ENCODE data around the gene CAMK2D. TPM values are rescaled to one million over a fixed set of nuclear protein-coding genes. Genes with fewer than 3 reads are reported as not detected.

CAMK2D gene
- total RNA-seq, 1 experiment from 2014 or later: 29.5 TPM

DNA sequence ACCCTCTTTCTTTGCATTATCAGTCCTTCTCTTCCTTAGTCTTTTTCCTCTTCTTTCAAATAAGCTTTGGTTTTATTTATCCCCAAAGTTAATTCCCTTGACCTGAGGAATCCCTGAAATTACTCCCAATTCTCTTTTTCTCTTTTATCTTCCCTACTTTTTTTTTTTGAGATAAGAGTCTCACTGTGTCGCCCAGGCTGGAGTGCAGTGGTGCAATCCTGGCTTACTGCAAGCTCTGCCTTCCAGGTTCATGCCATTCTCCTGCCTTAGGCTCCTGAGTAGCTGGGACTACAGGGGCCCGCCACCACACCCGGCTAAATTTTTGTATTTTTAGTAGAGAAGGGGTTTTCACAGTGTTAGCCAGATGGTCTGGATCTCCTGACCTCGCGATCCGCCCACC, 17.8 kb downstream of the CAMK2D start:
- no TSS peak for BruUV-seq (replicated peaks)

DNA sequence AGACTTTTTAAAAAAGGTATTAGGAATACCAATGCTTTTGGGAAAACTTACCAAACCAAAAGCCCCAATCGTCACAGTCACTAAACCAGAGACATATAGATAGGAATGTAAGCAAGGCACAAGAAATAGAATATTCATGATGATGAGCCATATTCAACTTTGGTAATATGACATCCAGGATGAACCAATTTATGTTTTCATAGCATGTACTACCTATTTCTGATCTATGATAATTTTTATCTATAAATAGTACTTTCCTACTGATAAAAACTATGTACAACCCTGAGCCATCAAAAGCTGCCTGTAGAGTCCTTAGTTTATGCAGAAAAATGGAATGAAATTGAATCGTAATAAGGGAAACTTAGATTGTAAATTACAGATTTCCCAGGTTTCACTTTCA, 18.9 kb downstream of the CAMK2D start:
- ChIA-PET POLR2A (no interaction called here), CTCF (no interaction called here)
- no TSS peak for BruUV-seq (replicated peaks)
- intact Hi-C loops (cut with micrococcal nuclease; ENCODE audit: unreplicated experiment): no loop called here
- in situ Hi-C loops (cut with HindIII; ENCODE audit: low pct_unique_long_range_greater_than_20kb, low sequenced_read_pairs): no loop called here
- H3K9me3 ChIP-seq (ENCODE audit: control insufficient read depth, insufficient read depth, low read depth, low read length): no peaks in the 10 kb centered on the region
- H3K4me1 ChIP-seq (ENCODE audit: control insufficient read depth, insufficient read depth, low read length): no peaks in the 10 kb centered on the region
- H3K4me3 ChIP-seq (ENCODE audit: low read depth in 2 of 2, low read length in 2 of 2): no peak overlapping the region
- TF ChIP-seq TCF7L2 (IDR thresholded peaks at IDR 0.05; ENCODE audit: low read depth, low read length): no peak
- TF ChIP-seq SIN3A (IDR thresholded peaks at IDR 0.05; ENCODE audit: borderline replicate concordance, insufficient read depth, low read depth, low read length): no peak
- TF ChIP-seq, protein P1, sequence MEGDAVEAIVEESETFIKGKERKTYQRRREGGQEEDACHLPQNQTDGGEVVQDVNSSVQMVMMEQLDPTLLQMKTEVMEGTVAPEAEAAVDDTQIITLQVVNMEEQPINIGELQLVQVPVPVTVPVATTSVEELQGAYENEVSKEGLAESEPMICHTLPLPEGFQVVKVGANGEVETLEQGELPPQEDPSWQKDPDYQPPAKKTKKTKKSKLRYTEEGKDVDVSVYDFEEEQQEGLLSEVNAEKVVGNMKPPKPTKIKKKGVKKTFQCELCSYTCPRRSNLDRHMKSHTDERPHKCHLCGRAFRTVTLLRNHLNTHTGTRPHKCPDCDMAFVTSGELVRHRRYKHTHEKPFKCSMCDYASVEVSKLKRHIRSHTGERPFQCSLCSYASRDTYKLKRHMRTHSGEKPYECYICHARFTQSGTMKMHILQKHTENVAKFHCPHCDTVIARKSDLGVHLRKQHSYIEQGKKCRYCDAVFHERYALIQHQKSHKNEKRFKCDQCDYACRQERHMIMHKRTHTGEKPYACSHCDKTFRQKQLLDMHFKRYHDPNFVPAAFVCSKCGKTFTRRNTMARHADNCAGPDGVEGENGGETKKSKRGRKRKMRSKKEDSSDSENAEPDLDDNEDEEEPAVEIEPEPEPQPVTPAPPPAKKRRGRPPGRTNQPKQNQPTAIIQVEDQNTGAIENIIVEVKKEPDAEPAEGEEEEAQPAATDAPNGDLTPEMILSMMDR (IDR thresholded peaks at IDR 0.05): no peak
- no peak for TF ChIP-seq POLR2AphosphoS5 (IDR thresholded peaks at IDR 0.05; ENCODE audit: low read depth, low read length)
- TF ChIP-seq, protein P2, sequence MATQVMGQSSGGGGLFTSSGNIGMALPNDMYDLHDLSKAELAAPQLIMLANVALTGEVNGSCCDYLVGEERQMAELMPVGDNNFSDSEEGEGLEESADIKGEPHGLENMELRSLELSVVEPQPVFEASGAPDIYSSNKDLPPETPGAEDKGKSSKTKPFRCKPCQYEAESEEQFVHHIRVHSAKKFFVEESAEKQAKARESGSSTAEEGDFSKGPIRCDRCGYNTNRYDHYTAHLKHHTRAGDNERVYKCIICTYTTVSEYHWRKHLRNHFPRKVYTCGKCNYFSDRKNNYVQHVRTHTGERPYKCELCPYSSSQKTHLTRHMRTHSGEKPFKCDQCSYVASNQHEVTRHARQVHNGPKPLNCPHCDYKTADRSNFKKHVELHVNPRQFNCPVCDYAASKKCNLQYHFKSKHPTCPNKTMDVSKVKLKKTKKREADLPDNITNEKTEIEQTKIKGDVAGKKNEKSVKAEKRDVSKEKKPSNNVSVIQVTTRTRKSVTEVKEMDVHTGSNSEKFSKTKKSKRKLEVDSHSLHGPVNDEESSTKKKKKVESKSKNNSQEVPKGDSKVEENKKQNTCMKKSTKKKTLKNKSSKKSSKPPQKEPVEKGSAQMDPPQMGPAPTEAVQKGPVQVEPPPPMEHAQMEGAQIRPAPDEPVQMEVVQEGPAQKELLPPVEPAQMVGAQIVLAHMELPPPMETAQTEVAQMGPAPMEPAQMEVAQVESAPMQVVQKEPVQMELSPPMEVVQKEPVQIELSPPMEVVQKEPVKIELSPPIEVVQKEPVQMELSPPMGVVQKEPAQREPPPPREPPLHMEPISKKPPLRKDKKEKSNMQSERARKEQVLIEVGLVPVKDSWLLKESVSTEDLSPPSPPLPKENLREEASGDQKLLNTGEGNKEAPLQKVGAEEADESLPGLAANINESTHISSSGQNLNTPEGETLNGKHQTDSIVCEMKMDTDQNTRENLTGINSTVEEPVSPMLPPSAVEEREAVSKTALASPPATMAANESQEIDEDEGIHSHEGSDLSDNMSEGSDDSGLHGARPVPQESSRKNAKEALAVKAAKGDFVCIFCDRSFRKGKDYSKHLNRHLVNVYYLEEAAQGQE (IDR thresholded peaks at IDR 0.05; ENCODE audit: insufficient read depth in 1 of 2, low read depth in 2 of 2, low read length in 1 of 2): no peak
- no peak for DNase-seq (ENCODE audit: low read depth, low spot score)
- H3K27ac ChIP-seq (ENCODE audit: low read length): no peak overlapping the region
- H3K36me3 ChIP-seq (ENCODE audit: control insufficient read depth, insufficient read depth, low read length): no peaks in the 10 kb centered on the region; the same call in 1 of the 2 replicates
- no peak for ATAC-seq
- H3K27me3 ChIP-seq (ENCODE audit: control insufficient read depth, insufficient read depth, low read length): no peaks in the 10 kb centered on the region

More for the DNA sequence above, 17.8 kb downstream of the CAMK2D start:
- ATAC-seq (no peak), DNase-seq (ENCODE audit: low read depth, low spot score) (no peak)
- H3K9me3 ChIP-seq (ENCODE audit: control insufficient read depth, insufficient read depth, low read depth, low read length): no peaks in the 10 kb centered on the region
- H3K27me3 ChIP-seq (ENCODE audit: control insufficient read depth, insufficient read depth, low read length): no peaks in the 10 kb centered on the region
- CTCF ChIA-PET: no interaction called here
- H3K36me3 ChIP-seq (ENCODE audit: control insufficient read depth, insufficient read depth, low read length): no peaks in the 10 kb centered on the region; the same call in 1 of the 2 replicates
- H3K27ac ChIP-seq (ENCODE audit: low read length): no peak overlapping the region
- H3K4me1 ChIP-seq (ENCODE audit: control insufficient read depth, insufficient read depth, low read length): no peaks in the 10 kb centered on the region
- in situ Hi-C loops (cut with HindIII; ENCODE audit: low pct_unique_long_range_greater_than_20kb, low sequenced_read_pairs): no loop called here
- intact Hi-C loops (cut with micrococcal nuclease; ENCODE audit: unreplicated experiment): no loop called here
- POLR2A ChIA-PET: no interaction called here
- no peak overlapping the region for H3K4me3 ChIP-seq (ENCODE audit: low read depth in 2 of 2, low read length in 2 of 2)
- TF ChIP-seq POLR2AphosphoS5 (IDR thresholded peaks at IDR 0.05; ENCODE audit: low read depth, low read length) (no peak), TCF7L2 (IDR thresholded peaks at IDR 0.05; ENCODE audit: low read depth, low read length) (no peak), SIN3A (IDR thresholded peaks at IDR 0.05; ENCODE audit: borderline replicate concordance, insufficient read depth, low read depth, low read length) (no peak)
- TF ChIP-seq, protein P2 (IDR thresholded peaks at IDR 0.05; ENCODE audit: insufficient read depth in 1 of 2, low read depth in 2 of 2, low read length in 1 of 2): no peak
- TF ChIP-seq, protein P1 (IDR thresholded peaks at IDR 0.05): no peak
